Measurements from ENCODE around the gene KRTAP5-4. TPM values are rescaled to one million over a fixed set of nuclear protein-coding genes. Genes with fewer than 3 reads are reported as not detected.
"Not testable (repeated sequence)": the region's sequence is repeated elsewhere in the genome, so short reads cannot be mapped to it uniquely, and the experiment has no call there.

The KRTAP5-4 gene
- total and polyA plus RNA-seq, 2 experiments from 2014 or later, result not detected

DNA sequence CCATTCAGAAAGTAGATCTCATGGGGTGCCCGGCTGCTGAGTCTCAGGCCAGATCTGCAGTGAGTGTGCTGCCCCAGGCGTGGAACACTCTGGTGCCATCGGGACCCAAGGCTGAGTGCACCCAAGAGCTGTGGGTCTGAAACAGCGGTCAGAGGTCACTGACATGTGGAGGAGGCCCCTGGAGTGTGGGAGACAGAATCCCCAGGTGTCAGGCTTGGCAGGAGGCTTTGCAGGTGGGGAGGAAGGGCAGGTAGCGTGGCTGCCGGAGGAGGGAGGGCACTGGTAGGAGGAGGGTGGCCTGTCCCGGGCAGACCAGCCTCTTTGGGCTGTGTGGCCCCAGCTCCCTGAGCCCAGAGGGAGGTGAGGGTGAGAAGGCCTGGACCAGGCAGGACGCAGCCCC lies 43.4 kb upstream of the KRTAP5-4 start:
- H2AFZ ChIP-seq, result no peak overlapping the region
- H3K9me2 ChIP-seq (ENCODE audit: insufficient read depth), result no peaks in the 10 kb centered on the region
- H3K9me3 ChIP-seq (ENCODE audit: low read depth), result no peaks in the 10 kb centered on the region
- H3K27me3 ChIP-seq (replicated peaks; ENCODE audit: insufficient read depth), result peaks cover 23% of the 10 kb centered on the region
- H4K20me1 ChIP-seq (ENCODE audit: insufficient read depth), result no peaks in the 10 kb centered on the region
- H3K36me3 ChIP-seq (ENCODE audit: low read depth), result no peaks in the 10 kb centered on the region
- no peak overlapping the region for H3K9ac ChIP-seq
- WGBS, 2 experiments (ENCODE audit: low coverage in 1 of 2, low lambda C conversion rate in 2 of 2, missing lambda C conversion rate in 2 of 2), result 61 to 66% methylated on average over 4 to 7 of the region's 8 CpGs
- H3F3A ChIP-seq (ENCODE audit: insufficient read depth), result no peaks in the 10 kb centered on the region
- DNase-seq, result no peak
- H3K79me2 ChIP-seq (ENCODE audit: insufficient read depth), result no peaks in the 10 kb centered on the region
- in situ Hi-C loops (cut with MboI), result no loop called here
- no peak overlapping the region for H3K27ac ChIP-seq
- TF ChIP-seq EZH2 (IDR thresholded peaks at IDR 0.05; ENCODE audit: insufficient read depth, poor library complexity, severe bottlenecking), result no peak
- TF ChIP-seq EZH2phosphoT487 (IDR thresholded peaks at IDR 0.05; ENCODE audit: insufficient read depth, low read depth), result no peak
- H3K4me3 ChIP-seq, result no peak overlapping the region
- H3K4me2 ChIP-seq (ENCODE audit: unreplicated experiment), result no peak overlapping the region
- no peaks in the 10 kb centered on the region for H3K4me1 ChIP-seq (ENCODE audit: insufficient read depth)

GRCh38 chr11:1662699-1663283 lies 40.9 kb upstream of the KRTAP5-4 start:
- H3F3A ChIP-seq (ENCODE audit: insufficient read depth); H3K4me2 ChIP-seq (ENCODE audit: unreplicated experiment); H3K79me2 ChIP-seq (ENCODE audit: insufficient read depth); in situ Hi-C loops (cut with MboI); H3K27ac ChIP-seq; H3K36me3 ChIP-seq (ENCODE audit: low read depth); H3K4me1 ChIP-seq (ENCODE audit: insufficient read depth); DNase-seq; H3K4me3 ChIP-seq; H3K9me2 ChIP-seq (ENCODE audit: insufficient read depth); H2AFZ ChIP-seq; H4K20me1 ChIP-seq (ENCODE audit: insufficient read depth); H3K9ac ChIP-seq; H3K9me3 ChIP-seq (ENCODE audit: low read depth): not testable (repeated sequence)
- 55 to 62% methylated on average over 18 of the region's 18 CpGs for WGBS, 2 experiments (ENCODE audit: low coverage in 1 of 2, low lambda C conversion rate in 2 of 2, missing lambda C conversion rate in 2 of 2)
- H3K27me3 ChIP-seq (replicated peaks; ENCODE audit: insufficient read depth), result peaks cover 23% of the 10 kb centered on the region

DNA sequence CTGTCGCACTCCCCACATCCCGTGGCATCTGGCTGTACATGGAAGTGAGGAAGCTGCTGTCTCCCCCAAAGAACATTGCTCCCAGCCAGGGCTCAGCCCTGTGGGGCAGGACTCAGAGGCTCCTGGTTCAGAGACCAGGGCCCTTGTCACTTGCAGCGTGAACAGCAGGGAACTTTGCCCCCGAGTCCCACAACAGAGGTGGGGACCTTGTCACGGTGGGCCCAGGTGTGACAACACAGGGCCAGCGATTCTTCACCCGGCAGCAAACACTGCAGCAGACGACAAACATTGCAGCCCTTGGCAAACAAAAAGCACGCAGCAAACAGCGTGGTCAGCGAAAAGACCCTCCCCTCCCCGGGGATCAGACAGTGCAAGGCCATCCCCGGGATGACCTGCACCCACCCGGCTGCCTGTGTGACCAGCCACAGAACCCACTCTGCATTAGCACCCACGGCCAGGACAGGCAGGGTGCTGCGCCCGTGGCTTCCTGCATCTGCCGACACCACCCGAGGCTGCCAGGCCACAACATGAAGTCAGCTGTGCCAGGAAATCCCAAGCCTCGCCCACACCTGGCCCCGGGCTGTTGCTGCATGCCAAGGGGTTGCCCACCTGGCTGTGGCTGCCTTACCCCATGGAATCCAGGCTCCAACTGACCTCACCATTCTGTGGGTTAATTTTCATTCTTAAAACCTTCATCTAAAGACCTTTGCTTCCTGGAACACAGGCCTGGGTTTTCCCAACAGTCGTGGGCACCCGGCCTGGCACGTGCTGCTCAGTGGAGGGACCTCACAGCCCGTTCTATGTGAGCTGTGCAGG lies 39.7 kb upstream of the KRTAP5-4 start:
- in situ Hi-C loops (cut with MboI); H3K79me2 ChIP-seq (ENCODE audit: insufficient read depth): not testable (repeated sequence)
- WGBS, 2 experiments (ENCODE audit: low coverage in 1 of 2, low lambda C conversion rate in 2 of 2, missing lambda C conversion rate in 2 of 2), result 36 to 49% methylated on average over 17 to 21 of the region's 25 CpGs

GRCh38 chr11:1660111-1660867 lies 38.4 kb upstream of the KRTAP5-4 start:
- in situ Hi-C loops (cut with MboI), result no loop called here
- Histone ChIP-seq H3K4me2 (ENCODE audit: unreplicated experiment) (no peak overlapping the region), H3K36me3 (ENCODE audit: low read depth) (no peaks in the 10 kb centered on the region), H3K9me3 (ENCODE audit: low read depth) (no peaks in the 10 kb centered on the region), H3K27me3 (replicated peaks; ENCODE audit: insufficient read depth) (peaks cover 19% of the 10 kb centered on the region), H3K9me2 (ENCODE audit: insufficient read depth) (no peaks in the 10 kb centered on the region), H2AFZ (no peak overlapping the region), H3F3A (ENCODE audit: insufficient read depth) (no peaks in the 10 kb centered on the region), H3K9ac (no peak overlapping the region), H3K4me1 (ENCODE audit: insufficient read depth) (no peaks in the 10 kb centered on the region), H3K4me3 (no peak overlapping the region), H3K27ac (no peak overlapping the region), H3K79me2 (ENCODE audit: insufficient read depth) (no peaks in the 10 kb centered on the region), H4K20me1 (ENCODE audit: insufficient read depth) (no peaks in the 10 kb centered on the region)
- 49 to 52% methylated on average over 22 to 24 of the region's 24 CpGs for WGBS, 2 experiments (ENCODE audit: low coverage in 1 of 2, low lambda C conversion rate in 2 of 2, missing lambda C conversion rate in 2 of 2)
- TF ChIP-seq EZH2 (IDR thresholded peaks at IDR 0.05; ENCODE audit: insufficient read depth, poor library complexity, severe bottlenecking) (no peak), EZH2phosphoT487 (IDR thresholded peaks at IDR 0.05; ENCODE audit: insufficient read depth, low read depth) (no peak)
- DNase-seq, result no peak

More for the DNA sequence above, 39.7 kb upstream of the KRTAP5-4 start:
- not testable (repeated sequence) for H2AFZ ChIP-seq; H3K4me3 ChIP-seq; H4K20me1 ChIP-seq (ENCODE audit: insufficient read depth); H3K9me2 ChIP-seq (ENCODE audit: insufficient read depth); H3F3A ChIP-seq (ENCODE audit: insufficient read depth); H3K4me2 ChIP-seq (ENCODE audit: unreplicated experiment); DNase-seq; H3K36me3 ChIP-seq (ENCODE audit: low read depth); H3K27ac ChIP-seq; H3K9ac ChIP-seq; H3K9me3 ChIP-seq (ENCODE audit: low read depth); H3K4me1 ChIP-seq (ENCODE audit: insufficient read depth)
- H3K27me3 ChIP-seq (replicated peaks; ENCODE audit: insufficient read depth), result peaks cover 19% of the 10 kb centered on the region

Data from GM23248 (cell line).